Nephron progenitor cell (in vitro differentiated cells): ENCODE measurements around the gene CTSD.

Source experiments
- DNase-seq: peaks from one replicate; pipeline ENCODE4 v3.0.0; 2021
- H3K27ac Mint-ChIP-seq: 2 replicates; pipeline ENCODE4 v1.8.0; 2021; ENCODE audit warnings: mild to moderate bottlenecking, moderate library complexity, mixed read lengths
- H3K27me3 Mint-ChIP-seq: 2 replicates; pipeline ENCODE4 v1.8.0; 2021; ENCODE audit warnings: mild to moderate bottlenecking, low read depth, mixed read lengths; ENCODE audit not compliant: poor library complexity
- H3K36me3 Mint-ChIP-seq: 2 replicates; pipeline ENCODE4 v1.8.0; 2021; ENCODE audit warnings: low read depth, mixed read lengths
- H3K4me1 Mint-ChIP-seq: 2 replicates; pipeline ENCODE4 v1.8.0; 2021; ENCODE audit warnings: mixed read lengths
- H3K4me3 Mint-ChIP-seq: 2 replicates; pipeline ENCODE4 v1.8.0; 2021; ENCODE audit warnings: mild to moderate bottlenecking, moderate library complexity, mixed read lengths
- H3K9me3 Mint-ChIP-seq: 2 replicates; pipeline ENCODE4 v1.8.0; 2021; ENCODE audit warnings: mild to moderate bottlenecking, moderate library complexity, mixed read lengths
- TF ChIP-seq, protein P1 (sequence below): fragments of 200-600 bp; sonication (generic); IDR thresholded peaks from 2 replicates; pipeline ENCODE4 v1.5.0; 2021; ENCODE audit warnings: antibody characterized with exemption

CTSD gene

DNA sequence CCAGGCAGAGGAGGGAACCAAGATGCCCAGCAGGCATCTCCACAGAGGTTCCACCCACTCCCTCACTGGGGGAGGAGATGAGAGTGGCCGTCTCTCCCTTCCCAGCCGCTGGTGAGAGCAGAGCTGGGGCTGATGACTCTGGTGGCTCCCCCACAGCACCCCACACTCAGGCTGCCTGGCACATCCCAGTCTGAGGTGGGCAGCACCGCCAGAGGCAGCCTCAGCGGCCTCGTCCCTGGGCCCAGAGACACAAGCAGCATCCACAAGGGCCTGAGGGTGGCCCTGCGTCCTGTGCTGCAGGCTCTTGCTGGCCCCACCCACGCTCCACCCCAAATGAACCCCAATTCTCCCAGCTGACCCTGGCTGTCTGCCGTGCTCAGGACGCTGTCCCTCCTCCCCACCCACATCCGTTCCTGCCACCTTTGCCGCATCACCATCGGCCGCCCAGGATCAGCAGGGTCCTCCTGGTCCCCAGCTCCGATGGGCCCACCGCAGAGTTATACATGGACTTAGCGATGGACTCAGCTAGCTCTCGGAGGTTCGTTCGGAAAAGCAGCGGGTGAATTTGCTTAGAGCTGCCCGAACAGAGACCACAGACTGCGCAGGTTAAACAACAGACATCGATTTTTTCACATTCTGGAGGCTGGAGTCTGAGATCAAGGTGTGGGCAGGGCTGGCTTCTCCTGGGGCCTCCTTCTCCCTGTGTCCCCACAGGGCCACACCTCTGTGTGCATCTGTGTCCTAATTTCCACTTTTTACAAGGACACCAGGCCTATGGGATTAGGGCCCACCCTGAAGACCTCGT lies 20.2 kb upstream of the CTSD start:
- H3K9me3 Mint-ChIP-seq: peaks cover 19% of the 10 kb centered on the region
- TF ChIP-seq, protein P1, sequence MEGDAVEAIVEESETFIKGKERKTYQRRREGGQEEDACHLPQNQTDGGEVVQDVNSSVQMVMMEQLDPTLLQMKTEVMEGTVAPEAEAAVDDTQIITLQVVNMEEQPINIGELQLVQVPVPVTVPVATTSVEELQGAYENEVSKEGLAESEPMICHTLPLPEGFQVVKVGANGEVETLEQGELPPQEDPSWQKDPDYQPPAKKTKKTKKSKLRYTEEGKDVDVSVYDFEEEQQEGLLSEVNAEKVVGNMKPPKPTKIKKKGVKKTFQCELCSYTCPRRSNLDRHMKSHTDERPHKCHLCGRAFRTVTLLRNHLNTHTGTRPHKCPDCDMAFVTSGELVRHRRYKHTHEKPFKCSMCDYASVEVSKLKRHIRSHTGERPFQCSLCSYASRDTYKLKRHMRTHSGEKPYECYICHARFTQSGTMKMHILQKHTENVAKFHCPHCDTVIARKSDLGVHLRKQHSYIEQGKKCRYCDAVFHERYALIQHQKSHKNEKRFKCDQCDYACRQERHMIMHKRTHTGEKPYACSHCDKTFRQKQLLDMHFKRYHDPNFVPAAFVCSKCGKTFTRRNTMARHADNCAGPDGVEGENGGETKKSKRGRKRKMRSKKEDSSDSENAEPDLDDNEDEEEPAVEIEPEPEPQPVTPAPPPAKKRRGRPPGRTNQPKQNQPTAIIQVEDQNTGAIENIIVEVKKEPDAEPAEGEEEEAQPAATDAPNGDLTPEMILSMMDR: no peak
- H3K27me3 Mint-ChIP-seq: peaks cover 12% of the 10 kb centered on the region
- no peak overlapping the region for H3K4me3 Mint-ChIP-seq
- H3K36me3 Mint-ChIP-seq: no peaks in the 10 kb centered on the region
- no peak overlapping the region for H3K27ac Mint-ChIP-seq
- peaks cover 37% of the 10 kb centered on the region for H3K4me1 Mint-ChIP-seq
- DNase-seq: no peak

DNA sequence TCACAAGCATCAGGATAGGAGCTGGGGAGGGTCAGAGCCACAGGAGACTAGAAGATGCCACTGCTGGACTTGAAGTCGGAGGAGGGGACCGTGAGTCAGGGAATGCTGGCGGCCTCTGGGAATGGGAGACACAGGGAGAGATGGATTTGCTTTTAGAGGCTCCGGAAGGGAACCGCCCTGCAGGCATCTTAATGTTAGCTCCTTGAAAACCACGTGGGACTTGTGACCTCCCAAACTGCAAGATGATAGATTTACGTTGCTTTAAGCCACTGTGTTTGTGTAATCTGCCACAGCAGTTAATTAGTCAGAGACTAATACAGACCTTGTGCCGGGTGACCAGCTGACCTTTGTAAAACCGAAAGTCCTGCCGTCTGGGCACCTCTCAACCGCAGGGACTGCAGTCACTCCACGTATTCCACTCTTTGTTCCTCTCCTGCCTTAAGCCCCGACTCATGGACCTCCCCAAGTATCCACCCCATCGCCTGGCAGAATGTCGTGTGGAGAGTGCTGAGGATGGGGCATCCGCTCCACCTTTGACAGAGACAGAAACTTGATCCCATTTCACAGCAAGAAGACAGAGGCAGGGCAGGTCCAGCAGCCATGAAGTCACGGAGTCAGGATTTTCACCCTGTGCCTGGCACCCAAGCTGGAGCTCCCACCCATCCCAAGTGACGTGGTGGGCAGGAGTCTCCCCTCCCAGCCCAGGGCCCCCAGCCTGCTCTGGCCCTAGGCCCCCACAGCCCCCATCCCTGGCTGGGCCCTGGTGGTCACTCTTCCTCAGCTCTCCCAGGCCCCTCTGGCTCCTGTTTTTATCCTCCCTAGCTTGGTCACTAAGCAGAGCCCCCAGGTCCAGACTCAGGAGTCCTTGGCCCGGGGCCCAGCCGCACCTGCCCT lies 19.4 kb upstream of the CTSD start:
- Mint-ChIP-seq H3K27me3 (peaks cover 14% of the 10 kb centered on the region), H3K9me3 (peaks cover 15% of the 10 kb centered on the region), H3K27ac (peak overlapping the region; percentile 69), H3K36me3 (no peaks in the 10 kb centered on the region), H3K4me3 (no peak overlapping the region), H3K4me1 (peaks cover 37% of the 10 kb centered on the region)
- TF ChIP-seq, protein P1: no peak
- no peak for DNase-seq

DNA sequence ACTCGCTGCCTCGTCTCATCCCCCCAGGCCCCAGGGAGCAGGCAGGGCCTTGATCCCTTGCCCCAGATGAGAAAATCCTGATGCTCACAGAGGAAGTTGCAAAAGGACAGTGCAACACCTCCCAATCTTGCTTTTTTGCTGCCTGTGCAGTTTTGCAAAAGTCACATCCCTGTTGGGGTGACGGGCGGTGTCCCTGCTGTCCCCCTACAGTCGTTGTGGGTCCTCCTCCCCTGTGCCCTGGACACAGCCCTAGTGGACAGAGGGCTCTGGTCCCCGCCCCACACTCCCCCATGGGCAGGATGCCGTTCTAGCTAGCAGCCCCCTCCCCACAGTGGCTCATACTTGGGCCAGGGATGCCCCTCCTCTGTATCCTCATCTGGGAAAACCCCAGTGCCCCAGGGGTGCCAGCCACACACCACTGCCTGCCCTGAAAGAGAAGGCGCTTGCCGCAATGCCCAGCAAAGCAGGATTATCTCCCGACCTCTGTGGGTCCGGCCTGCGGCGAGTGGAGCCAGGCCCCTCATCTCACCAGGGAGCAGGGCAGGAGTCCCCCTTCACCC lies 18.4 kb upstream of the CTSD start:
- H3K4me1 Mint-ChIP-seq: peaks cover 37% of the 10 kb centered on the region
- no peak overlapping the region for H3K27ac Mint-ChIP-seq
- no peak for DNase-seq
- peaks cover 17% of the 10 kb centered on the region for H3K9me3 Mint-ChIP-seq
- H3K36me3 Mint-ChIP-seq: no peaks in the 10 kb centered on the region
- TF ChIP-seq, protein P1: no peak
- H3K4me3 Mint-ChIP-seq: no peak overlapping the region
- H3K27me3 Mint-ChIP-seq: peaks cover 17% of the 10 kb centered on the region

DNA sequence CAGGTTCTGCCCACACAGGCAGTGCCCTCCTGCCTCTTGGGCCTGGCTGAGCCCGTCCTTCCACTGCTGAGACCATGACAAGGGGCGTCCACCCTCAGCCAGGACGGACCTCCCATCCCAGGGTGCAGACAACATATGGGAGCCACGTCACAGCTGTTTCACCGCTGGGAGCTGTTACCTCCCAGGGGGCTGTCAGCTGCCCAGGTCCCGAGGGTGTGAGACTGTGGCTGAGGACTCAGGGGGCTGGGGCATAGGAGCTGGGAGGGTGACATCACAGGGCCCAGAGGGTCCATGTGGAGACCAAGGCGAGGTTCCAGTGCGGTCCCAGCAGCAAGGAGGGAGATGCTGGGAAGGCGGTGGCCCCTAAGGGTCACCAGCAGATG lies 17.9 kb upstream of the CTSD start:
- DNase-seq: no peak
- H3K27ac Mint-ChIP-seq: no peak overlapping the region
- peaks cover 17% of the 10 kb centered on the region for H3K27me3 Mint-ChIP-seq
- peaks cover 37% of the 10 kb centered on the region for H3K4me1 Mint-ChIP-seq
- H3K4me3 Mint-ChIP-seq: no peak overlapping the region
- H3K9me3 Mint-ChIP-seq: peaks cover 17% of the 10 kb centered on the region
- no peaks in the 10 kb centered on the region for H3K36me3 Mint-ChIP-seq
- TF ChIP-seq, protein P1: no peak

DNA sequence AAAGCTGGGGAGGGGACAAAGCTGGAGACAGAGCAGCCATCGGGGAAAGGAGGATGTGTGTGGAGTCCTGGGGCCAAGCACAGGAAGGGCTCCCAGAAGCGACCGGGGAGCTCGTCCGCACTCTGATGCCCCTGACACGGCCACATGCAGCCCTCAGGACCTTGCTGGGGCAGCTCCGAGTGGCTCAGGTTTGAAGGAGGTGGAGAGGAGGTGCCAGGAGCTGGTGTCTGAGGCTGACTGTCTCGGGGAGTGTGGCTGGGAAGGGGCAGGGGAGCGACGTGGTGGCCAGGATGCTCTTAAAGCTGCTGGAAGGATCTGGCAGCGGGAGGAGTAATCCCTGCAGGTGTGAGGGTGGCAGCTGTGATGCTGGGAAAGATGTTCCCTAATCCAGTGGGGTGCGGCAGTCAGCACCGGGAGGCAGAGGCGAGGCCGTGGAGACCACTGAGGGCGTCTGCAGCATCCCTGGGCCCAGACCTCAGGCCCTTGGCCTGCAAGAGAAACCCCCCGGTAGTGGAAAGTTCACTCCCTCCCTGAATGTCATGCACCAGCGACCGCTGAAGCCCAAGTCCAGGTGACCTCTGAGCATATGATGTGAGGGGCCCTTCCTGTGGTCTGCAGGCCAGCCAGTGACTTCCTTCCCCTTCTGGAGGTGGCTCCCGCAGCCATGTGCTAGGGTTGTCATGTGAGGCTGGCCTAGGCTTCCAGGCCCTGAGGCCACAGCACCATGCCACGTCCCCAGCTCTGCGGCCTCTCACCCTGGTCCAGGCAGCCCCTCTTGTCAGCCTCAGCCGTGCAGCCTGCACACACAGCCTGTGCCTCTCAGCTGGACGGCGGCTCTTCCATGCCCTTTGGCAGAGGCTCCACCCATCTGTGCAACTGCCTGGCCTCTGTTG lies 17.2 kb upstream of the CTSD start:
- Mint-ChIP-seq H3K36me3 (no peaks in the 10 kb centered on the region), H3K4me1 (peaks cover 37% of the 10 kb centered on the region), H3K27ac (no peak overlapping the region), H3K4me3 (no peak overlapping the region), H3K9me3 (peaks cover 13% of the 10 kb centered on the region), H3K27me3 (peaks cover 17% of the 10 kb centered on the region)
- TF ChIP-seq, protein P1: no peak
- DNase-seq: no peak
